IMR-90 (cell line): ENCODE data around the gene DAAM2. TPM values are rescaled to one million over a fixed set of nuclear protein-coding genes. Genes with fewer than 3 reads are reported as not detected.

Experiments used
- ATAC-seq: fragments of 200-7000 bp; cut with Tn5 transposase; 2 replicates; pipeline ENCODE4 v1.9.1; 2020; ENCODE audit warnings: low read depth, mild to moderate bottlenecking, moderate library complexity
- BruUV-seq: library from RNA; stranded (reverse); fragments of 400-500 nt; replicated peaks from 2 replicates; lab custom pipeline; 2021; lab: Mats Ljungman, UMichigan
- CTCF ChIA-PET: fragments of 300-600 bp; formaldehyde crosslinking; extraction: SDS; loops from one replicate; lab custom pipeline; 2021; ENCODE audit warnings: antibody characterized with exemption; lab: Yijun Ruan, JAX
- POLR2A ChIA-PET: fragments of 300-600 bp; sonication (Branson Sonifier 250); formaldehyde crosslinking; loops from one replicate; lab custom pipeline; 2022; ENCODE audit warnings: antibody characterized with exemption; ENCODE audit not compliant: unreplicated experiment; lab: Charles Lee
- DNase-seq: peaks from one replicate; pipeline ENCODE4 v3.0.0; 2013
- H2AFZ ChIP-seq: replicated peaks from 2 replicates; pipeline ENCODE3; 2013; ENCODE audit warnings: low read length, mild to moderate bottlenecking; ENCODE audit not compliant: poor library complexity
- H2AK5ac ChIP-seq: 2 replicates; pipeline ENCODE4 v1.6.1; 2013; ENCODE audit warnings: low read depth, low read length, inconsistent platforms
- H2AK9ac ChIP-seq: replicated peaks from 2 replicates; pipeline ENCODE3; 2013; ENCODE audit warnings: mild to moderate bottlenecking, low read depth, low read length, moderate library complexity; ENCODE audit not compliant: poor library complexity
- H2BK120ac ChIP-seq: 2 replicates; pipeline ENCODE4 v1.6.1; 2013; ENCODE audit warnings: low read depth, low read length, inconsistent platforms
- H2BK15ac ChIP-seq: 3 replicates; pipeline ENCODE4 v1.6.1; 2013; ENCODE audit warnings: low read depth, low read length, inconsistent platforms
- H2BK20ac ChIP-seq: 2 replicates; pipeline ENCODE4 v1.6.1; 2013; ENCODE audit warnings: low read depth, mild to moderate bottlenecking, inconsistent platforms, low read length, moderate library complexity
- H2BK5ac ChIP-seq: 2 replicates; pipeline ENCODE4 v1.6.1; 2013; ENCODE audit warnings: mild to moderate bottlenecking, low read depth, low read length, inconsistent platforms; ENCODE audit not compliant: poor library complexity, severe bottlenecking
- H3K14ac ChIP-seq: replicated peaks from 2 replicates; pipeline ENCODE4 v1.6.1; 2013; ENCODE audit warnings: low read depth, low read length, inconsistent platforms
- H3K18ac ChIP-seq: 2 replicates; pipeline ENCODE4 v1.6.1; 2013; ENCODE audit warnings: low read depth, low read length, control low read depth
- H3K23ac ChIP-seq: 2 replicates; pipeline ENCODE4 v1.6.1; 2013; ENCODE audit warnings: low read depth, low read length, inconsistent platforms
- H3K27ac ChIP-seq: 2 replicates; pipeline ENCODE4 v1.5.1; 2013; ENCODE audit warnings: mild to moderate bottlenecking, control low read depth, low read length; ENCODE audit not compliant: insufficient read depth
- H3K27me3 ChIP-seq: 2 replicates; pipeline ENCODE4 v1.6.1; 2013; ENCODE audit warnings: low read length; ENCODE audit not compliant: control insufficient read depth, insufficient read depth
- H3K36me3 ChIP-seq: 2 replicates; pipeline ENCODE4 v1.6.1; 2013; ENCODE audit warnings: low read length, mixed read lengths; ENCODE audit not compliant: control insufficient read depth, insufficient read depth
- H3K4ac ChIP-seq: 2 replicates; pipeline ENCODE4 v1.6.1; 2013; ENCODE audit warnings: low read depth, low read length, inconsistent platforms
- H3K4me1 ChIP-seq: 2 replicates; pipeline ENCODE4 v1.6.1; 2013; ENCODE audit warnings: low read length, mixed read lengths; ENCODE audit not compliant: control insufficient read depth, insufficient read depth
- H3K4me2 ChIP-seq: 2 replicates; pipeline ENCODE4 v1.6.1; 2013; ENCODE audit warnings: low read depth, mild to moderate bottlenecking, control low read depth, low read length, moderate library complexity
- H3K4me3 ChIP-seq: 2 replicates; pipeline ENCODE4 v1.5.1; 2013; ENCODE audit warnings: low read depth, mild to moderate bottlenecking, control low read depth, low read length, moderate library complexity; ENCODE audit not compliant: insufficient read depth
- H3K56ac ChIP-seq: 2 replicates; pipeline ENCODE4 v1.6.1; 2013; ENCODE audit warnings: low read length, inconsistent platforms; ENCODE audit not compliant: insufficient read depth; ENCODE audit errors: extremely low read depth
- H3K79me1 ChIP-seq, 2 experiments: 2 replicates each; pipeline ENCODE4 v1.6.1; 2013; ENCODE audit warnings: low read length in 2 of 2, inconsistent platforms in 1 of 2, low read depth in 1 of 2
- H3K9ac ChIP-seq: 2 replicates; pipeline ENCODE4 v1.6.1; 2013; ENCODE audit warnings: low read depth, low read length, control low read depth
- H3K9me1 ChIP-seq: 2 replicates; pipeline ENCODE4 v1.6.1; 2013; ENCODE audit warnings: low read length, inconsistent platforms; ENCODE audit not compliant: insufficient read depth
- H3K9me3 ChIP-seq: 2 replicates; pipeline ENCODE4 v1.6.1; 2013; ENCODE audit warnings: low read length; ENCODE audit not compliant: control insufficient read depth, insufficient read depth
- H4K20me1 ChIP-seq: 2 replicates; pipeline ENCODE4 v1.6.1; 2013; ENCODE audit warnings: low read length, inconsistent platforms; ENCODE audit not compliant: insufficient read depth
- H4K5ac ChIP-seq: 2 replicates; pipeline ENCODE4 v1.6.1; 2013; ENCODE audit warnings: mild to moderate bottlenecking, low read depth, low read length, control low read depth
- H4K8ac ChIP-seq, 2 experiments: 2 replicates each; pipeline ENCODE4 v1.6.1; 2013; ENCODE audit warnings: low read depth in 2 of 2, low read length in 2 of 2, control low read depth in 1 of 2, inconsistent platforms in 1 of 2
- H4K91ac ChIP-seq: 2 replicates; pipeline ENCODE4 v1.6.1; 2013; ENCODE audit warnings: low read depth, low read length, inconsistent platforms; ENCODE audit not compliant: insufficient read depth
- BHLHE40 ChIP-seq: fragments of 150-350 bp; IDR thresholded peaks from 2 replicates; pipeline ENCODE4 v1.6.1; 2016; ENCODE audit warnings: mild to moderate bottlenecking, low read depth, low read length
- CEBPB ChIP-seq: IDR thresholded peaks from 2 replicates; pipeline ENCODE4 v1.6.1; 2012; ENCODE audit warnings: low read depth, low read length, improper control_type of control experiment
- CHD1 ChIP-seq: IDR thresholded peaks from 2 replicates; pipeline ENCODE4 v1.6.1; 2012; ENCODE audit warnings: low read depth, low read length, improper control_type of control experiment
- MAFK ChIP-seq: IDR thresholded peaks from 2 replicates; pipeline ENCODE4 v1.6.1; 2012; ENCODE audit warnings: low read depth, low read length, improper control_type of control experiment
- MAZ ChIP-seq: IDR thresholded peaks from 2 replicates; pipeline ENCODE4 v1.6.1; 2012; ENCODE audit warnings: low read depth, mild to moderate bottlenecking, low read length, improper control_type of control experiment, moderate library complexity, borderline replicate concordance
- POLR2A ChIP-seq: IDR thresholded peaks from 2 replicates; pipeline ENCODE4 v1.6.1; 2012; ENCODE audit warnings: mild to moderate bottlenecking, low read depth, low read length
- RAD21 ChIP-seq: IDR thresholded peaks from 2 replicates; pipeline ENCODE4 v1.6.1; 2012; ENCODE audit warnings: low read length, improper control_type of control experiment
- RCOR1 ChIP-seq: IDR thresholded peaks from 2 replicates; pipeline ENCODE4 v1.6.1; 2012; ENCODE audit warnings: mild to moderate bottlenecking, low read length, improper control_type of control experiment; ENCODE audit not compliant: insufficient replicate concordance
- USF2 ChIP-seq: fragments of 150-350 bp; IDR thresholded peaks from 2 replicates; pipeline ENCODE4 v1.6.1; 2017; ENCODE audit warnings: mild to moderate bottlenecking, antibody characterized with exemption, low read length, low read depth
- WGBS, 2 experiments: methylation state at CpG; one replicate each; pipeline versions ENCODE4 v1.1.5 to v1.1.7; 2013; ENCODE audit warnings: missing lambda C conversion rate in 2 of 2; ENCODE audit not compliant: insufficient read length in 1 of 2; ENCODE audit errors: extremely low coverage in 2 of 2; 5-methylcytosine and 5-hydroxymethylcytosine counted together
- dilution Hi-C: fragments of 300-500 bp; cut with HindIII; formaldehyde crosslinking; loops from one replicate; pipeline ENCODE4 v1.14.3; 2018; ENCODE audit warnings: low sequenced_read_pairs; ENCODE audit not compliant: unreplicated experiment
- in situ Hi-C: fragments of 300-500 bp; cut with MboI; formaldehyde crosslinking; loops from 3 replicates; pipeline ENCODE4 v1.14.3; 2019; ENCODE audit warnings: low sequenced_read_pairs, inconsistent platforms, mixed read lengths
- intact Hi-C: fragments of 100-400 bp; cut with micrococcal nuclease; formaldehyde crosslinking; loops from 2 replicates; pipeline ENCODE4 v1.10.0; 2022
- polyA plus RNA-seq, 3 experiments: library from polyadenylated mRNA; depleted of rRNA; stranded (reverse); fragments of >200 nt; gene quantifications; 2 replicates each; pipeline ENCODE4 v1.2.3, GENCODE V29; 2012; ENCODE audit warnings: low replicate concordance in 1 of 3
- total RNA-seq: library from RNA; depleted of rRNA; stranded (reverse); fragments of >200 nt; gene quantifications from 2 replicates; pipeline ENCODE4 v1.2.3, GENCODE V29; 2012

The DAAM2 gene
- total and polyA plus RNA-seq, 2 of the 4 experiments (the other 2 are of a cell fraction): 11.2 to 12.9 TPM

GRCh38 chr6:39777218-39777617 lies 15.0 kb upstream of the DAAM2 start:
- no peaks in the 10 kb centered on the region for H3K79me1 ChIP-seq
- H4K5ac ChIP-seq: no peak overlapping the region
- no peak overlapping the region for H2BK120ac ChIP-seq
- no peak overlapping the region for H2BK5ac ChIP-seq
- no peak overlapping the region for H2AK9ac ChIP-seq
- no peak for TF ChIP-seq MAFK
- TF ChIP-seq POLR2A: no peak
- TF ChIP-seq RCOR1: no peak
- no peak for TF ChIP-seq CHD1
- TF ChIP-seq RAD21: no peak
- TF ChIP-seq CEBPB: no peak
- no peak for TF ChIP-seq MAZ
- TF ChIP-seq BHLHE40: no peak
- TF ChIP-seq USF2: no peak
- no peak overlapping the region for H3K27ac ChIP-seq
- H4K8ac ChIP-seq: no peak overlapping the region
- in situ Hi-C loops (no loop called here), dilution Hi-C loops (no loop called here), intact Hi-C loops (no loop called here)
- peaks cover 11% of the 10 kb centered on the region for H3K4me1 ChIP-seq
- no peak overlapping the region for H3K23ac ChIP-seq
- no peak overlapping the region for H3K9ac ChIP-seq
- H3K4me2 ChIP-seq: no peak overlapping the region
- no peaks in the 10 kb centered on the region for H3K9me3 ChIP-seq
- H3K4me3 ChIP-seq: no peak overlapping the region
- H3K18ac ChIP-seq: no peak overlapping the region
- H3K9me1 ChIP-seq: 0 out of 2 replicates have a peak, but pooled peaks cover 3% of the 10 kb centered on the region
- BruUV-seq: no TSS peak
- no peak for DNase-seq
- POLR2A ChIA-PET: no interaction called here
- no peaks in the 10 kb centered on the region for H3K27me3 ChIP-seq
- no peak overlapping the region for H2BK15ac ChIP-seq
- ATAC-seq: no peak
- H4K20me1 ChIP-seq: no peaks in the 10 kb centered on the region
- WGBS, 2 experiments: 50% methylated on average over 4 of the region's 10 CpGs; no CpG with 5 or more reads in 1 of the 2 experiments
- no peak overlapping the region for H2AK5ac ChIP-seq
- no peak overlapping the region for H2AFZ ChIP-seq
- no peaks in the 10 kb centered on the region for H3K36me3 ChIP-seq
- H3K56ac ChIP-seq: no peak overlapping the region
- CTCF ChIA-PET: no interaction called here
- no peak overlapping the region for H4K91ac ChIP-seq
- no peak overlapping the region for H3K4ac ChIP-seq
- no peak overlapping the region for H3K14ac ChIP-seq
- no peak overlapping the region for H2BK20ac ChIP-seq
